Activated CD8-positive, alpha-beta T cell treated with anti-CD3 and anti-CD28 coated beads for 36 hours (primary cell): Measurements from ENCODE around the gene TAF10. TPM values are rescaled to one million over a fixed set of nuclear protein-coding genes. Genes with fewer than 3 reads are reported as not detected.

ENCODE experiments used
- ATAC-seq: fragments of 200-7000 bp; cut with Tn5 transposase; one replicate; pipeline ENCODE4 v1.10.0; 2021; ENCODE audit warnings: mild to moderate bottlenecking, moderate library complexity
- CTCF ChIA-PET: fragments of 350-600 bp; sonication (Branson Sonifier 250); formaldehyde crosslinking; loops from one replicate; lab custom pipeline; 2021; ENCODE audit warnings: antibody characterized with exemption; lab: Charles Lee
- POLR2A ChIA-PET: fragments of 350-600 bp; sonication (Branson Sonifier 250); formaldehyde crosslinking; loops from one replicate; lab custom pipeline; 2021; ENCODE audit warnings: antibody characterized with exemption; lab: Charles Lee
- DNase-seq: peaks from one replicate; pipeline ENCODE4 v3.0.0-alpha.2; 2020
- H3K27ac Mint-ChIP-seq: one replicate; pipeline ENCODE4 v1.8.0; 2021; ENCODE audit warnings: mild to moderate bottlenecking, mixed read lengths
- H3K27me3 Mint-ChIP-seq: one replicate; pipeline ENCODE4 v1.8.0; 2021; ENCODE audit warnings: mixed read lengths
- H3K36me3 Mint-ChIP-seq: one replicate; pipeline ENCODE4 v1.8.0; 2021; ENCODE audit warnings: low read depth, mixed read lengths
- H3K4me1 Mint-ChIP-seq: one replicate; pipeline ENCODE4 v1.8.0; 2021; ENCODE audit warnings: low read depth, mixed read lengths
- H3K4me3 Mint-ChIP-seq: one replicate; pipeline ENCODE4 v1.8.0; 2021; ENCODE audit warnings: mild to moderate bottlenecking, moderate library complexity, mixed read lengths
- H3K9me3 Mint-ChIP-seq: one replicate; pipeline ENCODE4 v1.8.0; 2021; ENCODE audit warnings: mixed read lengths
- intact Hi-C: fragments of 100-400 bp; cut with micrococcal nuclease; formaldehyde crosslinking; loops from one replicate; pipeline ENCODE4 v1.10.0; 2022
- total RNA-seq, 2 experiments: library from RNA; stranded (reverse); gene quantifications; one replicate each; pipeline ENCODE4 v1.2.3, GENCODE V29; 2021
- TF ChIP-seq, protein P1 (sequence below): fragments of 200-600 bp; IDR thresholded peaks from one replicate; pipeline ENCODE4 v1.8.0; 2022; ENCODE audit warnings: antibody characterized with exemption, mild to moderate bottlenecking

Gene TAF10
- total RNA-seq, 2 experiments from 2014 or later, result 151 to 160 TPM

DNA sequence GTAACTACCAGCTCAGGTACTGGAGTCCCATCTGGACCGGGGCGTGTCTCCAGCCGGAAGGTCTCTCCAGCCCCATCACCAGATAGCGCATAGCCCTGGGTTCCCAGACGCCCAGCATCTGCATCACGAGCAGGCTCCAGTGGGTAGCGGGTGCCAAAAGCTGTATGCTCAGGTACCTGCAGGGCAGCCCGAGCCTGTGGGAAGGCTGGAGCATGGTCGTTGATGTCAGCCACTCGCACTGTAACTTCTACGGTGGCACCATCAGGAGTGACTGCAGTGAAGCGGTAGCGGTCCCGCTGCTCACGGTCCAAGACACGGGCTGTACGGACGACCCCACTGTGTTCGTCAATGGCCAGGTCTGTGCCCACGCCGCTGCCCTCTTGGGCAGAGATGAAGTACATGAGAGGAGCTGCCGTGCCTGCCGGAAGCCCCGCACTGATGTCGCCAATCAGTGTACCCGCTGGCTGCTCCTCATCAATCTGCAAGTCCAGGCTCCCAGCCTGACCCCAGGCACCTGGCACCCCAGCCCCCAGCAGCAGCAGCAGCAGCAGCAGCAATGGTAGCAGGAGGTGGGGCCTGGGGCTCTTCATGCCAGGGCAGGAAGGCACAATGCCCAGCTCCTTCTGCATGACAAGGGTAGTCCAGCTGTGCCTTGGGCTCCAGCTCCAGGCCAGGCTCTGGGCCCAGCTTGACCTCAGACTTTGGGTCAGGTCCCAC lies 29.1 kb upstream of the TAF10 start:
- H3K36me3 Mint-ChIP-seq, result no peaks in the 10 kb centered on the region
- TF ChIP-seq, protein P1, sequence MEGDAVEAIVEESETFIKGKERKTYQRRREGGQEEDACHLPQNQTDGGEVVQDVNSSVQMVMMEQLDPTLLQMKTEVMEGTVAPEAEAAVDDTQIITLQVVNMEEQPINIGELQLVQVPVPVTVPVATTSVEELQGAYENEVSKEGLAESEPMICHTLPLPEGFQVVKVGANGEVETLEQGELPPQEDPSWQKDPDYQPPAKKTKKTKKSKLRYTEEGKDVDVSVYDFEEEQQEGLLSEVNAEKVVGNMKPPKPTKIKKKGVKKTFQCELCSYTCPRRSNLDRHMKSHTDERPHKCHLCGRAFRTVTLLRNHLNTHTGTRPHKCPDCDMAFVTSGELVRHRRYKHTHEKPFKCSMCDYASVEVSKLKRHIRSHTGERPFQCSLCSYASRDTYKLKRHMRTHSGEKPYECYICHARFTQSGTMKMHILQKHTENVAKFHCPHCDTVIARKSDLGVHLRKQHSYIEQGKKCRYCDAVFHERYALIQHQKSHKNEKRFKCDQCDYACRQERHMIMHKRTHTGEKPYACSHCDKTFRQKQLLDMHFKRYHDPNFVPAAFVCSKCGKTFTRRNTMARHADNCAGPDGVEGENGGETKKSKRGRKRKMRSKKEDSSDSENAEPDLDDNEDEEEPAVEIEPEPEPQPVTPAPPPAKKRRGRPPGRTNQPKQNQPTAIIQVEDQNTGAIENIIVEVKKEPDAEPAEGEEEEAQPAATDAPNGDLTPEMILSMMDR, result no peak
- ATAC-seq (no peak), DNase-seq (no peak)
- H3K4me3 Mint-ChIP-seq, result no peak overlapping the region
- no peaks in the 10 kb centered on the region for H3K4me1 Mint-ChIP-seq
- H3K9me3 Mint-ChIP-seq, result no peaks in the 10 kb centered on the region
- POLR2A ChIA-PET, result no interaction called here
- CTCF ChIA-PET, result interaction anchor here (0.7 to 1.0 kb wide), 3 partner anchors 12 to 110 kb away, joined by 3 read pairs; no protein-coding TSS in a partner anchor
- intact Hi-C loops, result no loop called here
- no peaks in the 10 kb centered on the region for H3K27me3 Mint-ChIP-seq
- no peak overlapping the region for H3K27ac Mint-ChIP-seq

GRCh38 chr11:6640036-6640984 lies 28.3 kb upstream of the TAF10 start:
- ChIA-PET POLR2A (interaction anchor here (1.1 kb wide), 1 partner anchor 21 kb away, joined by 4 read pairs; the partner anchor contains the start of gene TPP1), CTCF (interaction anchor here (1.0 kb wide), 1 partner anchor 109 kb away, joined by 3 read pairs; no protein-coding TSS in a partner anchor)
- ATAC-seq (no peak), DNase-seq (no peak)
- TF ChIP-seq, protein P1, result no peak
- no peaks in the 10 kb centered on the region for H3K4me1 Mint-ChIP-seq
- no peaks in the 10 kb centered on the region for H3K27me3 Mint-ChIP-seq
- intact Hi-C loops, result no loop called here
- H3K4me3 Mint-ChIP-seq, result no peak overlapping the region
- H3K27ac Mint-ChIP-seq, result no peak overlapping the region
- no peaks in the 10 kb centered on the region for H3K9me3 Mint-ChIP-seq
- H3K36me3 Mint-ChIP-seq, result no peaks in the 10 kb centered on the region

GRCh38 chr11:6638429-6638828 lies 26.4 kb upstream of the TAF10 start:
- no peaks in the 10 kb centered on the region for H3K27me3 Mint-ChIP-seq
- ChIA-PET CTCF (no interaction called here), POLR2A (no interaction called here)
- TF ChIP-seq, protein P1, result no peak
- intact Hi-C loops, result no loop called here
- H3K4me3 Mint-ChIP-seq, result no peak overlapping the region
- ATAC-seq, result no peak
- no peak for DNase-seq
- no peaks in the 10 kb centered on the region for H3K36me3 Mint-ChIP-seq
- no peak overlapping the region for H3K27ac Mint-ChIP-seq
- no peaks in the 10 kb centered on the region for H3K4me1 Mint-ChIP-seq
- H3K9me3 Mint-ChIP-seq, result no peaks in the 10 kb centered on the region

DNA sequence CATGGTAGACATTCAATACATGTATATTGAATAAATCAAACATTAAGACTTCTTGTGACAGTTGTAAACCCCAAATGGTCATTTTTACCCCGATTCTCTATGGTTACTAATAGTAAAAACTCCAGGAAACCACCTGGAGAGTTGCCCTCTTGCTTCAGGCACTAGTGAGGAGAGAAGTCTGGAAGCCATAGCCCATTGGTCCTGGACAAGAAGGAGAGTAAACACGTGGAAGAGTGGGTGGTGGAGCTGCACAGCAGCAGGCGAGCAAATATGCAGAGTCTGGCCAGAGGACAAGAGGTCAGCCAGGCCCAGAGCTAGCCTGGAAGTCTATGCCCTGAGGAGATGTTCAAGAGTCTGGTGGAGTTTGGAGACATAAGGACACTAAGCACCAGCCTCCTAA lies 25.9 kb upstream of the TAF10 start:
- H3K9me3 Mint-ChIP-seq, result no peaks in the 10 kb centered on the region
- H3K4me3 Mint-ChIP-seq, result no peak overlapping the region
- no peaks in the 10 kb centered on the region for H3K36me3 Mint-ChIP-seq
- no peaks in the 10 kb centered on the region for H3K27me3 Mint-ChIP-seq
- ChIA-PET CTCF (no interaction called here), POLR2A (interaction anchor here (1.2 kb wide), 1 partner anchor 19 kb away, joined by 3 read pairs; no protein-coding TSS in a partner anchor)
- intact Hi-C loops, result no loop called here
- no peak overlapping the region for H3K27ac Mint-ChIP-seq
- H3K4me1 Mint-ChIP-seq, result peaks cover under 1% of the 10 kb centered on the region
- DNase-seq (no peak), ATAC-seq (no peak)
- TF ChIP-seq, protein P1, result no peak
